ENCODE results near the gene RSF1. TPM values are rescaled to one million over a fixed set of nuclear protein-coding genes. Genes with fewer than 3 reads are reported as not detected.

RSF1 gene
- total RNA-seq, 1 experiment from 2014 or later = 43.1 TPM

DNA sequence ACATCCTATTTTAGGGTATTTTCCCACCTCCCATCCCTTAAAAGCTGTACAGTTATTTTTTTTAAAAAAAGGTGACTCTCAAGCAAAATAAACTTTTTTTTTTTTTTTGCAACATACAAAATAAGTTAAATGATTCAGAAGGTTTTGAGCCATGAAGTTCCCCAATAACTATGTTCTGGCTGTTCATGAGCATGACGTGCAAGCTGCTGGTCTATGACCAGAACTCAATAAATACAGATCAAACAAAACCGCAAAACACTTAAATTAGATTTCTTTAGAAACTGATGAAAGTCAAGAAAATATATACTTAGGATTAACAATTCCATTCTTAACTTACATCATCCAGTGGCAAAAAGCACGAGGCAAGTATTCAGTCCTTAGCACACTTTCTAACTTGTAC lies 158.9 kb downstream of the RSF1 start (continued):
- TF ChIP-seq YY1 (IDR thresholded peaks at IDR 0.05; ENCODE audit: extremely low read depth, insufficient replicate concordance, low read depth, low read length) (no peak), JUND (IDR thresholded peaks at IDR 0.05) (no peak), RAD21 (IDR thresholded peaks at IDR 0.05; ENCODE audit: low read depth) (no peak), CEBPB (IDR thresholded peaks at IDR 0.05; ENCODE audit: low read depth) (no peak), POLR2AphosphoS5 (IDR thresholded peaks at IDR 0.05; ENCODE audit: low read depth, low read length) (no peak), EGR1 (IDR thresholded peaks at IDR 0.05; ENCODE audit: low read depth) (no peak), TCF7L2 (IDR thresholded peaks at IDR 0.05; ENCODE audit: borderline replicate concordance, extremely low read depth, insufficient read depth, insufficient read length) (no peak), SP1 (IDR thresholded peaks at IDR 0.05; ENCODE audit: low read depth) (no peak), FOSL1 (IDR thresholded peaks at IDR 0.05; ENCODE audit: low read depth) (no peak), CBX3 (IDR thresholded peaks at IDR 0.05; ENCODE audit: low read depth) (no peak), SIN3A (IDR thresholded peaks at IDR 0.05; ENCODE audit: low read depth) (no peak)

GRCh38 chr11:77660947-77661346 lies 159.6 kb downstream of the RSF1 start:
- ChIA-PET CTCF (no interaction called here), POLR2A (no interaction called here), RAD21 (ENCODE audit: low non-redundant PET in 1 of 2, low total read pairs in 2 of 2, uncharacterized antibody in 2 of 2, unreplicated experiment in 2 of 2) (no interaction called here)
- no peaks in the 10 kb centered on the region for H3K27me3 ChIP-seq (ENCODE audit: insufficient read depth, low read length)
- intact Hi-C loops (cut with micrococcal nuclease) = no loop called here
- no peak overlapping the region for H3K4me3 ChIP-seq (replicated peaks in 1 of 2; ENCODE audit: low read depth in 1 of 2, low read length in 2 of 2)
- no peaks in the 10 kb centered on the region for H4K20me1 ChIP-seq (ENCODE audit: insufficient read depth)
- no TSS peak for BruUV-seq (replicated peaks)
- no peak overlapping the region for H3K27ac ChIP-seq (ENCODE audit: low read depth, low read length)
- TF ChIP-seq TCF7L2 (IDR thresholded peaks at IDR 0.05; ENCODE audit: borderline replicate concordance, extremely low read depth, insufficient read depth, insufficient read length) (no peak), FOSL1 (IDR thresholded peaks at IDR 0.05; ENCODE audit: low read depth) (no peak), POLR2A (IDR thresholded peaks at IDR 0.05; ENCODE audit: borderline replicate concordance, extremely low read depth, insufficient read depth, insufficient read length) (no peak), SRF (IDR thresholded peaks at IDR 0.05; ENCODE audit: low read depth) (no peak), EZH2 (IDR thresholded peaks at IDR 0.05) (no peak), EGR1 (IDR thresholded peaks at IDR 0.05; ENCODE audit: low read depth) (no peak), POLR2AphosphoS5 (IDR thresholded peaks at IDR 0.05; ENCODE audit: low read depth, low read length) (no peak), CEBPB (IDR thresholded peaks at IDR 0.05; ENCODE audit: low read depth) (no peak)
- no peaks in the 10 kb centered on the region for H3K9me2 ChIP-seq (ENCODE audit: insufficient read depth)
- no peak overlapping the region for H3K9ac ChIP-seq (ENCODE audit: low read length)
- H2AFZ ChIP-seq (ENCODE audit: low read depth, low read length, poor library complexity, severe bottlenecking) = no peak overlapping the region
- peaks cover 0 to 2% of the 10 kb centered on the region in 2 experiments; a peak in 1 of 4 replicates for H3K36me3 ChIP-seq (ENCODE audit: control insufficient read depth in 1 of 2, insufficient read depth in 2 of 2, low read length in 2 of 2)
- DNase-seq (ENCODE audit: low read depth, low spot score) = no peak
- no peak for ATAC-seq
- H3K4me1 ChIP-seq (ENCODE audit: control insufficient read depth in 1 of 2, insufficient read depth in 2 of 2, low read length in 2 of 2) = no peaks in the 10 kb centered on the region
- no peaks in the 10 kb centered on the region for H3K9me3 ChIP-seq (ENCODE audit: control insufficient read depth in 1 of 2, insufficient read depth in 1 of 2, low read depth in 1 of 2, low read length in 2 of 2)
- H3K79me2 ChIP-seq (ENCODE audit: insufficient read depth, low read length) = no peaks in the 10 kb centered on the region
- H3K4me2 ChIP-seq (ENCODE audit: low read length) = no peak overlapping the region

All from HCT116 (cell line).